SHP77 treated with DMSO at 0.1 percent for 48 hours (cell line): ENCODE measurements around the gene MNS1.
"Not testable (repeated sequence)": the region's sequence is repeated elsewhere in the genome, so short reads cannot be mapped to it uniquely, and the experiment has no call there.

Experiments used
- DNase-seq: peaks from one replicate; lab custom pipeline; 2025; lab: John Stamatoyannopoulos, UW

Gene MNS1

GRCh38 chr15:56464893-56465520 is at the start of gene MNS1:
Gene MNS1 (minus strand): TSS chr15:56465137. CDS start chr15:56464972, 165 bp downstream.
- DNase-seq: peak; percentile 92

- peak; percentile 77 for DNase-seq
These were observed 31.7 kb upstream of the MNS1 start for GRCh38 chr15:56496635-56497034.

DNA sequence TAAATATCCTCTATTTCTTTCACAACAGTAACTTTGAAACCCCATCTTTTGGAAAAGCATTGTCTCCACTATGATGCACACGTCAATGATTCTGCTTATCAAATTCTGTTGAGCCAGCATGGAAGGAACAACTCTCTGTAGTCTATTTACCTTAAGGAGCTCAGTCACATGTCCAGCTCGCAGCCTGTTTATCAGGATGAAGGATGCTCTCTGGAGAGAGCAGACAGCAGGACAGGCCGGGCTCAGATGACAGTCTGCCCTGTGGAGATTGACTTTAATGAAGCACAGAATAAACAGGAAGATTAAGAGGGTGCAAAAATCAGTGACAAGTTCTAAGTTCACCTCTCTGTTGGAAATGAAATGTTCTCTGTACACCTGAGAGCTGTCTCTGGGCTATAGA is 30.6 kb upstream of the MNS1 start:
- DNase-seq: no peak

- DNase-seq: no peak
These were observed 30.1 kb upstream of the MNS1 start for GRCh38 chr15:56495053-56495452.

DNA sequence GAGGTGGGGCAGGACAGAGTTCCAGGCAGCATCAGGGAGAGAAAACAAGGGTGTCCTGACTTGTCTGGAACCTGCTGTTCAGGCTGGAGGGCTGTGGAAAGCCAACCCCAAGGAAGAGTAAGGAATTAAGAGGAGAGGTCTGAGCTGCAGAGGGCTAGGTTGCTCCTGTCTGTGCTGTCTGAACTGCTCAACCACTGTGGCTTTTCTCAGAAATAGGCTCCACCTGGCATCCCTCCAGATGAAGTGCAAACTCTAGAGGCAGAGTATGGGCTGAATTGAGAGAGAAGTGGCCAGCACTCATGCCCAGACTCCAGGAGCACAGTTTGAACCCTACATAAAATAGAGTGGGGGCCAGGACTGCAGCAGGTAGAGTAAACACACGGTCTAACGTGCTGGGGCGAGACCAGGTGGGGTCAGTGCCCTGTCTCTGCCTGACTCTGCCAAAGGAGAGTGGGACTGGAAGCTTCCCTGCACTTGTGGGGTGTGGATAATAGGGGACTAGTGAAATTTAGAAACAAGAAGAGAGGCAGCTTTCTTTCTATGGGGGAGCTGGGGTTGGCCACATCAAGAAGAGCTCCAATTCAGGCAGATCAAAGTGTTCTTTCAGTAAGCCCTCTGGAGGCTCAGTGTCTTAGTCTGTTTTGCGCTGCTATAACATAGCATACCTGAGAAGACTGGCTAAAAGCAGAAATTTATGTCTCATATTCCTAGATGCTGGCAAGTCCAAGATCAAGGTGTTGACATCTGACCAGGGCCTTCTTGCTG is 28.0 kb upstream of the MNS1 start:
- DNase-seq: no peak

DNA sequence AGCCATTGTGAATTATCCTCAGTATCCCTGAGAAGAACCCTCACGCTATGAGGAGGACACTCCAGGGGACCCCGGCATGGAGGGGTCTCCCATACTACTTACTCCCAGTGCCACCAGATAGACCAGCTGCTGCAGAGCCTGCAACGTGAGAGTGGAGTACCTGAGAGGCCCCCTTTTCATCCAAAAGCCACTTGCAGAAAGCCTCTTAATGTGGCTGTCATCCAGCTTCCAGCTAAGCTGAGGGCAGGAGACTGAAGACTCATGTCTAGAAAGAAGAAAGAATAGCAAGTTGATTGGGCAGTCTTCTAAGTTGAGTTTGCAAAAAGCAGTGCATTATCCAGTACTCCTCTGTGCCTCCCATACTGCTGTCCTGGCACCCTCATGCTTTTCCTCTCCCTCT is 27.3 kb upstream of the MNS1 start:
- no peak for DNase-seq

DNA sequence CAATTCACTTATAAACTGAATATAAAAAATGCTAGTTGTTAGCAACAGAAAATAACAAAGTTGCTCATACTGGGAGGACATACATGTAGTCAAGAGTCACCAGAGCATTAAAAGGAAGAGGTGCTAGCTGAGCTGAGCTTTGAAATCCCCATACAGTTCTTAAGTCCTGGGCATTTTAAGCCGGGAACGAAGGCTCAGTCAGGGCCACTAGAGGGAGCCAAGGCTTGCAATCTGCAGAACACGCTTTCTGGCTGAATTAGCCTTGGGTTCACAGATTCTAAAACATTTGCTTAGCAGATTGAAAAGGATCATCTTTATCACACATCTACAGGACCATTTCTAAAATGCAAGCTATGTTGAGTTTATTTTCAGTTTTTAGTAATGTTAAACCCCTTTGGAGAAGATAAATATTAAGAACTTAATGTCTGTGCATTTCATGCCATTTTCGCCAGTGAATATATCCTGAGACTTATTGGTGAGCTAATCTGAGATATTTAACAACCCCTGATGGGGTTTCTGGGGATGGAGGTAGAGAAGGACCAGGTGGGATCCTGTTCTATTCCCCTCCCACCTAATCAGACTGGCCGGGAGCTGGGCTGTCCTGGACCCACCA is 26.3 kb upstream of the MNS1 start:
- peak; percentile 64 for DNase-seq

DNA sequence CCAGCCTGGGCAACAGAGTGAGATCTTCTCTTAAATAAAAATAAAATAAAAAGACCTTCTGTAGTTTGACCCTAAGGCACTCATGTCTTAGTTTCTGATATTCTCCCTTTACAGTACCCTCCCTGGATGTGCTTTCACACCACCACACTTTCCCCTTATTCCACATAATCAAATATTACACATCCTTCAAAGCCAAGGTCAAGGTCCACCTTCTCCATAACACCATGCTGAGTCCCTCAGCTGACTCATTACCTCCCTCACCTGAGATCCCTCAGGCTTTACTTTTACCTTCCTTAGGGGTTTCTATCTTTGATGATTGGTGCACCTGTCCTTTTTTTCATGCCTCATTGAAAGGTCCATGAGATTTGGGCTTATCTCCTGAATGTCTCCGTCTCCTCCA is 25.5 kb upstream of the MNS1 start:
- DNase-seq: no peak

DNA sequence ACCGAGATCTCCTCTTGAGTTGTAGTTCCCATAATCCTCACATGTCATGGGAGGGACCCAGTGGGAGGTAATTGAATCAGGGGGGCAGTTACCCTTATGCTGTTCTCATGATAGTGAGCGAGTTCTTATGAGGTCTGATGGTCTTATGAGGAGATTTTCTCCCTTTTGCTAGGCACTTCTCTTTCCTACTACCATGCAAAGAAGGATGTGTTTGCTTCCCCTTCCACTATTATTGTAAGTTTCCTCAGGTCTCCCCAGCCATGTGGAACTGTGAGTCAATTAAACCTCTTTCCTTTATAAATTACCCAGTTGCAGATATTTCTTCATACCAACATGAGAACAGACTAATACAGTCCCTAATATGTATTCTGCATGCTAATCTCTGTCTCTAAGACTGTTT is 21.3 kb upstream of the MNS1 start:
- DNase-seq: not testable (repeated sequence)

DNA sequence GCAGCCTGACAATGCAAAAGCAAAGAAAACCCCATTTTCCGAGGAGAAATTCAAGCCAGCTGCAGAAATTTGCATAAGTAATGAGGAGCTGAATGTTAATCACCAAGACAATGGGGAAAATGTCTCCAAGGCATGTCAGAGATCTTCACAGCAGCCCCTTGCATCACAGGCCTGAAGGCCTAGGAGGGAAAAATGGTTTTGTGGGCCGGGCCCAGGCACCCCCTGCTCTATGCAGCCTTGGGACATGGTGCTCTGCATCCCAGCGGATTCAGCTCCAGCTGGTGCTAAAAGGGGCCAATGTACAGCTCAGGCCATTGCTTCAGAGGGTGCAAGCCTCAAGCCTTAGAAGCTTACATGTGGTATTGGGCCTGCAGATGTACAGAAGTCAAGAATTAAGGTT is 20.5 kb upstream of the MNS1 start:
- not testable (repeated sequence) for DNase-seq

DNA sequence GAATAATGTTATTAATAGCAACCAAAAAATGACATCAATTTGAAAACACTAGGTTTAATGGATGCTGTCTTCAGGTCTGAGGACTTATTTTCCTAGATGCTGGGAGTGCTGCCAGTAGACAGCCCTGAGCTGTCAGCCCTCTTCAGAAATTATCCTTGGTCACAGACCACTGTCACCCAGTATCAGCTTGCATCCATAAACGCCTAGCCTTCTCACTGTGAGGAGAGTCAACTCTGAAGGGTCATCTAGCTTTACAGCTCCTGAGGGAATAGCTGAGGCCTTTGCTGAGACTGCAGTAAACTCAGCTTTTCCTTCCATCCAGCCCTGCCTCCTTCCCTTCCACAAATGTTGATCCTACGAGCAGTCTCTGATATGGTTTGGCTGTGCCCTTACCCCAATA is 19.4 kb upstream of the MNS1 start:
- DNase-seq: no peak

GRCh38 chr15:56475351-56475750 is 10.4 kb upstream of the MNS1 start:
- DNase-seq: no peak

DNA sequence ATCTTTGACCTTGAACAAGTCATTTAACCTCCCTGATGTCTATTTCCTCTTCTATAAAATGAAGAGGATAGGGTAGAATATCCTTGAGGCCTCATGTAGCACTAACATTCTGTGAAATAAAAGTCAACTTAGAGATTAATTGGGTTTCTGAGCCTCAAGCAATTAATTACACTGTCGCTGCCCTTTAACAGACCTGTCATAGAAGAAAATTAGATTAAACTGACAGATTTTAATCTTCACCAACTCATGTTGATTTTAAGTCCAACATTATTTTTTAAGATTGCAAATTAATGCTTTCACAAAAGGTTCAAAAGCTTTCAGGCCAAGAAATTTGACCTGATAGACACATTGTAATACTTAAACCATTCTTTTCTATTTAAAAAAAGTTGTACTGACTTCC is 8.1 kb upstream of the MNS1 start:
- DNase-seq: no peak

DNA sequence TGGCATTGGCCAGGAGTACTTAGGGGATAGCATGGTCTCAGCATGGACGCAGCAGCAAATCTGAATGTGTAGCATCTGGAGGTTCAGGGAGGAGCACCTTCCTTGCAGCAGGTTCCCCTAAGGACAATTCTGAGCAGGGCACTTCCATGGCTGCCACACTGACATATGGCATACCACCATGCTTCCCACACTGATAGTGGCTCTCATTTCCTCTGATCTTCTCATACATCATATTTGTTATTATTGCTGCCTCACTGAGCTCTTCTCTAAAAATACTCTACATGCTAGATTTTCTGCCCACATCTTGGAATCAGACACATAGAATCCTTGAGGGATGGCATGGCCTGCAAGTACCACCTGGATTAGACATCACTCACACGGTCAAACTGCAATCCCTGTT is 7.3 kb upstream of the MNS1 start:
- no peak for DNase-seq

DNA sequence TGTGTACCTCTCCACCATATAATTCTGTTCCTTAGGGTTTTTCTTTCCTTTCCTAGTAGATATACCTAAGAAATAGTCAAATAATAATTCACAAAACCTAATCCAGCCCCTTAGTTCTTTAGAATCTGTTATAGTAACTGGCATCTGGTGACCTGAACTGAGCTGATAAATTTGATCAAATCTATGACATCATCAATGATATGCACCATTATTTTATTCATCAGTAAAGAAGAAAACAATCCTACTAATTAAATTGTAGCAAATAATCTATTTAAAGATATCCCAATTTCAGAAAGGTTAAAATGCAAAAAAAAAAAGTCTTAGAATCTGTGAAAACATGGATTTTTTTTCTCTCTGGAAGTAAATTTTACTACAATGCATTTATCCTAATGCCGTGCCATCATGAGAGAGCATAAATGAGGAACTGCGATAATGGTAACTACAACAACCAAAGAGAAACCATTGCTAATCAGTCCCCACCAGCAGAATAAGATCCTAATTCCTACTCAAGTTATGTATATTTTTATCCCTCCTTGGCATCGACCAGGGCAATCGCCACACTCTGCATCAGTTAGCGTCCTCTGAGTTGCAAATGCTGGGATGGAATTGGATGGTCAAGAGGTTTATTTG is 6.6 kb upstream of the MNS1 start:
- DNase-seq: no peak

DNA sequence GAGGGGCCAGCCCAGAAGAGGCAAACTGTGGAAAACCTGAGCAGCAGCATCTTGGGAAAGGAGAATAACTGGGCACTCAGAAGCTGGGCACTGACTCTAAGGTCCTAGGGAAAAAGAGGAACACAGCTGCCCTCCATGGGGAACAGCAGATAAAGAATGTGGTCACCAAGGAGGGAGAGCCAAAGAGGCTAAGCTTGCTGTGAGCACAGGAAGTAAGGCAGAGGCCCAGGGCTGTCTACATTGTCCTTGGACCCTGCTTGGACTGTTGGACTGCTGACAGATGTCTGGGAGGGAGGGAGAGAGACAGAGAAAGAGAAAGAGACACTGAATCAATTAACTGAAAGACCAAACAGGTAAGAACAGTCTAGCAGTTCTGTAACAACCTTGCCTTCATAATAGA is 4.5 kb upstream of the MNS1 start:
- no peak for DNase-seq

DNA sequence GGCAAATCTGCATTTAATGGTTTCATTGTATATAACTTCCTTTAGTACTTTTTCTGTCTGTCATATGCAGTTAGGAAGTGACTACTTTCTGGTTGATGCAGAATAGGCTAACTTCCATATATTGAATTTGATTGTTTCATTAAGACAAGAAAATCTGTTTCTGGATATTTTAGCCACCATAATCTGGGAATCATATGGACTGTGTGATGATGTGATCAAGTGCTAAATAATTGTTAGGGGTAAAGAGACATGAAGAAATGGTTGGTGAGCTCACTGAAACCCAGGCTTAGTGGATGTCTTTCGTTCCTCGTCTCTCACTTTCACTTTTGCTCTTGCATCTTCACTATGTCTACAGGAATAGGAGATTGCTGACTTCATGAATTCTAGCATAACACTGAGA is 3.5 kb upstream of the MNS1 start:
- DNase-seq: peak; percentile 22

DNA sequence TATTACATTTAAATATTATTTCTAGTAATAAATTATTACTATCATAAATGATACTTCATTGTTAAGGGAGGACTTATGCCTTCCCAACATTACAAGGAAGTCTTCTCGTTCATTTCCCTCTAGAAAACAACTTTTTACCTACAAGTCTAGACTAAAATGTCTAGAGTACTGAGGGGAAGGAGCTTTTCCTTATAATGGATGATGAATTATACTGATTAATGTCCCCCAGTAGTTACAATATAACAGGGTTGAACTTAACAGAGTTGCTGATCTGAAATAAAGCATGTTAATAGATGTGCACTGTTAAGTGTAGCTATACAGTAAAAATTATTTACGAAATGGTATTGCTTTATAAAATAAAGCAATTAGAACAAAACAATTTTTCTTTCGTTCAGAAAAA is 2.7 kb upstream of the MNS1 start:
- no peak for DNase-seq

GRCh38 chr15:56460947-56461346 is 4.0 kb downstream of the MNS1 start:
- DNase-seq: no peak

- DNase-seq: no peak
These were observed 4.9 kb downstream of the MNS1 start for GRCh38 chr15:56460071-56460470.

GRCh38 chr15:56459096-56459495 is 5.8 kb downstream of the MNS1 start:
- DNase-seq: no peak

DNA sequence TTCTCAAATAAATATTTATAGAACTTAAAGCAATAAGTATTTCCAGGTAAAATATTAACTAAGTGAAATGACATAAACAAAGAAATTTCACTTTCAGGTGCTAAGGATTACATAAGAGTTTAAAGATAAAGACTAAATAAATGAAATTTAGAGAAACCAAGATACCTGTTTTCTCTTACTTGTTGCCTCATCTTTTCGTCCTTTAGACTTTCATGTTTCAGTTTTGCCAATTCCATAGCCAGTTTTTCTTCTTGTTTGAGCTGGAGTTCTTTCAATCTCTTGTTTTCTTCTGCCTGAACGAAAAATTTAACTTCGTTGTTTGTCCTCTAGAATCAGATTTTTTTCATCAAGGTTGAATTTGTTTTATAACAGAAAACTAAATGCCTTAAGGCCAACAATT is 8.7 kb downstream of the MNS1 start:
- no peak for DNase-seq

GRCh38 chr15:56454836-56455235 is 10.1 kb downstream of the MNS1 start:
- DNase-seq: no peak
